OCI-LY3 (cell line): Measurements from ENCODE around the gene CEACAM18.

Source experiments
- H2AFZ ChIP-seq: fragments of 200-600, 300-600 bp; shearing (Covaris generic); 2 replicates; pipeline ENCODE4 v1.6.0; 2014; ENCODE audit warnings: antibody characterized with exemption, low read depth, low read length
- H3K27ac ChIP-seq: fragments of 200-600, 300-600 bp; sonication (generic); 2 replicates; pipeline ENCODE4 v1.5.1; 2014; ENCODE audit warnings: mild to moderate bottlenecking, low read length, moderate library complexity, mixed read lengths
- H3K27me3 ChIP-seq: fragments of 200-600, 300-600 bp; sonication (generic); 2 replicates; pipeline ENCODE4 v1.6.1; 2014; ENCODE audit warnings: low read depth, low read length, mixed read lengths
- H3K36me3 ChIP-seq: fragments of 200-600, 300-600 bp; sonication (generic); replicated peaks from 2 replicates; pipeline ENCODE3; 2014; ENCODE audit warnings: low read depth, low read length, mixed read lengths
- H3K4me1 ChIP-seq: fragments of 300-600, 200-600 bp; sonication (generic); 2 replicates; pipeline ENCODE4 v1.6.1; 2014; ENCODE audit warnings: low read length, mixed read lengths
- H3K4me2 ChIP-seq: fragments of 200-600, 300-600 bp; sonication (generic); 2 replicates; pipeline ENCODE4 v1.6.1; 2014; ENCODE audit warnings: low read length, mixed read lengths
- H3K4me3 ChIP-seq: fragments of 300-600, 200-600 bp; sonication (generic); 2 replicates; pipeline ENCODE4 v1.5.1; 2014; ENCODE audit warnings: antibody characterized with exemption, mild to moderate bottlenecking, low read length, moderate library complexity
- H3K79me2 ChIP-seq: fragments of 300-600, 200-600 bp; shearing (Covaris generic); 2 replicates; pipeline ENCODE4 v1.6.1; 2014; ENCODE audit warnings: mild to moderate bottlenecking, low read length, mixed read lengths
- H3K9ac ChIP-seq: fragments of 300-600, 200-600 bp; shearing (Covaris generic); 2 replicates; pipeline ENCODE4 v1.6.0; 2014; ENCODE audit warnings: mild to moderate bottlenecking, low read length, moderate library complexity
- H3K9me3 ChIP-seq: fragments of 200-600, 300-600 bp; shearing (Covaris generic); 2 replicates; pipeline ENCODE4 v1.6.1; 2014; ENCODE audit warnings: low read length, mixed read lengths; ENCODE audit not compliant: insufficient read depth
- H4K20me1 ChIP-seq: fragments of 200-600, 300-600 bp; sonication (generic); 2 replicates; pipeline ENCODE4 v1.6.1; 2016; ENCODE audit warnings: low read length, mixed read lengths; ENCODE audit not compliant: insufficient read depth
- EZH2phosphoT487 ChIP-seq: fragments of 200-600 bp; shearing (Covaris generic); IDR thresholded peaks from 2 replicates; pipeline ENCODE4 v1.6.1; 2018; ENCODE audit warnings: antibody characterized with exemption, mixed run types, low read depth
- TF ChIP-seq, protein P1 (sequence below): fragments of 200-600, 300-600 bp; sonication (generic); IDR thresholded peaks from 2 replicates; pipeline ENCODE4 v1.5.1; 2014; ENCODE audit warnings: antibody characterized with exemption, low read length, low read depth

Gene CEACAM18

DNA sequence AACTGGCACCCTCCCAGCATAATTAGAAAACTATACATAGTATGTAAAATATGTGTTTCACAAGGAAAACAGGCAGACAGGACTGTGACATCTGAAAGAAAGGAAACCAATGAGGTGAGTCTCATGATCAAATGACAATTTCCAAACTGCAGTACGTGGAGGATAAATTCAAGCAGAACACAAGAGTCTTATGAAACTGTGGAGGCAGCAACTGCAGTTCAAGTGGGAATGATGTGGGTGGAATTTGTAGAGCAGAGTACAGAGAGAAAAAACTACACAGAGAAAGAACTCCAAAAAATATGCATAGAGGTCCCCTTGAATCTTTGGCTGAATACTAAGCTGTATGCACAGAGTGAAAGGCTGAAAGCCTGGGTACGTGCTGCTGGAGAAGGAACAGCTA, 43.4 kb downstream of the CEACAM18 start:
- TF ChIP-seq EZH2phosphoT487 = no peak
- TF ChIP-seq, protein P1, sequence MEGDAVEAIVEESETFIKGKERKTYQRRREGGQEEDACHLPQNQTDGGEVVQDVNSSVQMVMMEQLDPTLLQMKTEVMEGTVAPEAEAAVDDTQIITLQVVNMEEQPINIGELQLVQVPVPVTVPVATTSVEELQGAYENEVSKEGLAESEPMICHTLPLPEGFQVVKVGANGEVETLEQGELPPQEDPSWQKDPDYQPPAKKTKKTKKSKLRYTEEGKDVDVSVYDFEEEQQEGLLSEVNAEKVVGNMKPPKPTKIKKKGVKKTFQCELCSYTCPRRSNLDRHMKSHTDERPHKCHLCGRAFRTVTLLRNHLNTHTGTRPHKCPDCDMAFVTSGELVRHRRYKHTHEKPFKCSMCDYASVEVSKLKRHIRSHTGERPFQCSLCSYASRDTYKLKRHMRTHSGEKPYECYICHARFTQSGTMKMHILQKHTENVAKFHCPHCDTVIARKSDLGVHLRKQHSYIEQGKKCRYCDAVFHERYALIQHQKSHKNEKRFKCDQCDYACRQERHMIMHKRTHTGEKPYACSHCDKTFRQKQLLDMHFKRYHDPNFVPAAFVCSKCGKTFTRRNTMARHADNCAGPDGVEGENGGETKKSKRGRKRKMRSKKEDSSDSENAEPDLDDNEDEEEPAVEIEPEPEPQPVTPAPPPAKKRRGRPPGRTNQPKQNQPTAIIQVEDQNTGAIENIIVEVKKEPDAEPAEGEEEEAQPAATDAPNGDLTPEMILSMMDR = no peak
- Histone ChIP-seq H4K20me1 (no peaks in the 10 kb centered on the region), H2AFZ (no peak overlapping the region), H3K4me2 (no peak overlapping the region), H3K36me3 (no peaks in the 10 kb centered on the region), H3K4me3 (no peak overlapping the region), H3K4me1 (no peaks in the 10 kb centered on the region), H3K79me2 (no peaks in the 10 kb centered on the region), H3K9ac (no peak overlapping the region), H3K27me3 (peaks cover 38% of the 10 kb centered on the region), H3K27ac (no peak overlapping the region), H3K9me3 (peaks cover 5% of the 10 kb centered on the region)

DNA sequence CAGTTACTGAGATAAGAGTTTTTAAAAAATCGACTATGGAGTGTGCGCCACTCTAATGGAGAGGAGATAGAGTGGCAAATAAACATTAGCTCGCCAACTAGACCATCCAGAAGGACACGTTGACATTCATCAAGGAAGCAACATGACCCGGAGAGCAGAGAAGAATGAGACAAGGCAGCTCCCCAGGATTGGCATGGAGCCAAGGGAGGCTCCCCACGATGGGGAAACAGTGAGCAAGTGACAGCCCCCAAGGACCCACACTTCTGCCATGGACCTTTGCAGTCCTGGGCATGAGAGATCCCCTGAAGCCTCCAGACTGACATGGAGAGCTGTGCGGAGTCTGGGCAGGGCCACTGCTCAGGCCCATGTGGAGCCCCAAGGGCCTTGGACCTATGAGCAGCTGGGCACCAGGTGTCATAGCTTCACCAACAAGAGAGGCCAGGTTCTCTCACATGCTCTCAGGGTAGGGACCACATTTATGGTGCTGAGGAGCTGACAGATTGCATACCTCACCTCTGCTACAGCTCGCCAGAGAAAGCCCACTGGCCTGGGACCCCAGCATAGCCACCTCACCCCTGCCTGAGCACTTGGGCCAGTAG, 46.4 kb downstream of the CEACAM18 start:
- H3K9ac ChIP-seq = no peak overlapping the region
- H3K79me2 ChIP-seq = no peaks in the 10 kb centered on the region
- no peaks in the 10 kb centered on the region for H3K9me3 ChIP-seq
- H3K4me2 ChIP-seq = no peak overlapping the region
- no peak overlapping the region for H3K27ac ChIP-seq
- no peak overlapping the region for H3K4me3 ChIP-seq
- TF ChIP-seq, protein P1 = no peak
- TF ChIP-seq EZH2phosphoT487 = no peak
- no peaks in the 10 kb centered on the region for H3K4me1 ChIP-seq
- H3K36me3 ChIP-seq = no peaks in the 10 kb centered on the region
- no peaks in the 10 kb centered on the region for H4K20me1 ChIP-seq
- peaks cover 58% of the 10 kb centered on the region for H3K27me3 ChIP-seq
- no peak overlapping the region for H2AFZ ChIP-seq

DNA sequence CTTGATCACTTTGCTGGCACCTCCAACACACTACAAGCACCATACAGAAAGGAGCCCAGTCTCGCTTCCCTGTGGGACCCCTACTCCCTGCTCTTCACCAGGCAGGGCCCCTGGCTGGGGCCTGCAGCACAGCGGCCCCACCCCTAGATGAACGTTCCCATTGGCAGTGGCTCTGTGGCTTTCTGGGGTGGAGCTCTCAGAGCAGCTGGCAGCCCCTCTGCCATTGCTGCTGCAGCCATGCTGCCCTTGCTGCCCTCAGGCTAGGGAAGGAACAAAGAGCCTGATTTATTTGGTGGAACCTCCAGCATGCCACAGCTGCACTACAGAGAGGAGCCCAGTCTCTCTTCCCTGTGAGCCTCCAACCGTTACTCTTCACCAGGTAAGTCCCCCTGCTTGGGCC, 47.3 kb downstream of the CEACAM18 start:
- H3K4me3 ChIP-seq = no peak overlapping the region
- no peaks in the 10 kb centered on the region for H3K79me2 ChIP-seq
- no peak for TF ChIP-seq EZH2phosphoT487
- TF ChIP-seq, protein P1 = no peak
- no peaks in the 10 kb centered on the region for H3K4me1 ChIP-seq
- no peak overlapping the region for H2AFZ ChIP-seq
- no peak overlapping the region for H3K9ac ChIP-seq
- H3K36me3 ChIP-seq = no peaks in the 10 kb centered on the region
- no peaks in the 10 kb centered on the region for H3K9me3 ChIP-seq
- peaks cover 65% of the 10 kb centered on the region for H3K27me3 ChIP-seq
- H4K20me1 ChIP-seq = no peaks in the 10 kb centered on the region
- H3K4me2 ChIP-seq = no peak overlapping the region
- H3K27ac ChIP-seq = no peak overlapping the region

DNA sequence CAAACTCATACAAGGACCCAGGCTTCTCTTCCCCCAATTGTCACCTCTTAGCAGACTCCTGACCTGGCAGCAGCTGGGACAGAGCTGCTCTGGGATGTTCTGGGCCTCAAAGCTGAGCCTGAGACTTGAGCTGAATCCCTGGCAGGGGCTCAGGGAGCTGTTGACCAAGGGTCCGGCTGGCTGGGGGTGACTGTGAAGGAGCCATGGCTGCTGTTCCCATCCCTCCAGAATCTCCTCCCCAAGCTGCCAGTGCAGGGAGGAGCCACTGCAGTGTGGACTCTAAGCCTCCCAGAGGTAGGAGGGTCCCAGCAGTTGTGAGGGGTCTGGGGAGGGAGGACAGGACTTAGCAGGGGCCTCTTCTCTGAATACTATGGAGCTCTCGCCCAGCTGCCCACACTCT, 51.0 kb downstream of the CEACAM18 start:
- TF ChIP-seq, protein P1 = no peak
- no peak for TF ChIP-seq EZH2phosphoT487
- no peaks in the 10 kb centered on the region for H4K20me1 ChIP-seq
- peaks cover 74% of the 10 kb centered on the region for H3K27me3 ChIP-seq
- H3K4me2 ChIP-seq = no peak overlapping the region
- peaks cover 15% of the 10 kb centered on the region for H3K4me1 ChIP-seq
- no peak overlapping the region for H2AFZ ChIP-seq
- H3K79me2 ChIP-seq = no peaks in the 10 kb centered on the region
- no peaks in the 10 kb centered on the region for H3K9me3 ChIP-seq
- no peaks in the 10 kb centered on the region for H3K36me3 ChIP-seq
- H3K9ac ChIP-seq = no peak overlapping the region
- no peak overlapping the region for H3K4me3 ChIP-seq
- H3K27ac ChIP-seq = no peak overlapping the region
